PC-3 (cell line): ENCODE results near the gene IRX6. TPM values are rescaled to one million over a fixed set of nuclear protein-coding genes. Genes with fewer than 3 reads are reported as not detected.

Experiments used
- ATAC-seq: fragments of 200-7000 bp; cut with Tn5 transposase; 2 replicates; pipeline ENCODE4 v1.9.1; 2020; ENCODE audit warnings: mild to moderate bottlenecking, moderate library complexity
- BruUV-seq: library from RNA; stranded (reverse); fragments of 400-500 nt; replicated peaks from 2 replicates; lab custom pipeline; 2021; lab: Mats Ljungman, UMichigan
- CTCF ChIA-PET: fragments of 300-600 bp; sonication (Branson Sonifier 250); formaldehyde crosslinking; loops from one replicate; lab custom pipeline; 2022; ENCODE audit warnings: antibody characterized with exemption; lab: Charles Lee
- POLR2A ChIA-PET: fragments of 300-600 bp; sonication (Branson Sonifier 250); formaldehyde crosslinking; loops from one replicate; lab custom pipeline; 2022; ENCODE audit warnings: antibody characterized with exemption; ENCODE audit not compliant: unreplicated experiment; lab: Charles Lee
- DNase-seq: peaks from one replicate; pipeline ENCODE4 v3.0.0-alpha.2; 2015
- H2AFZ ChIP-seq: fragments of 300-600 bp; sonication (generic); 2 replicates; pipeline ENCODE4 v1.6.0; 2016; ENCODE audit warnings: antibody characterized with exemption, low read length
- H3F3A ChIP-seq: fragments of 300-600 bp; sonication (generic); one replicate; pipeline ENCODE4 v1.6.0; 2017; ENCODE audit warnings: antibody characterized with exemption, low read length, control low read depth, mild to moderate bottlenecking; ENCODE audit not compliant: unreplicated experiment
- H3K27ac ChIP-seq: fragments of 300-600 bp; sonication (generic); 2 replicates; pipeline ENCODE4 v1.5.1; 2016; ENCODE audit warnings: mild to moderate bottlenecking, low read length
- H3K27me3 ChIP-seq: fragments of 300-600 bp; sonication (generic); 2 replicates; pipeline ENCODE4 v1.6.1; 2016; ENCODE audit warnings: low read length, mixed read lengths
- H3K36me3 ChIP-seq: fragments of 300-600 bp; sonication (generic); 2 replicates; pipeline ENCODE4 v1.6.1; 2016; ENCODE audit warnings: low read depth, mixed run types, low read length, mixed read lengths
- H3K4me1 ChIP-seq: fragments of 300-600 bp; sonication (generic); 2 replicates; pipeline ENCODE4 v1.5.1; 2016; ENCODE audit warnings: low read length; ENCODE audit not compliant: insufficient read depth
- H3K4me2 ChIP-seq: fragments of 300-600 bp; sonication (generic); 2 replicates; pipeline ENCODE4 v1.6.0; 2016; ENCODE audit warnings: low read length
- H3K4me3 ChIP-seq: fragments of 300-600 bp; sonication (generic); 2 replicates; pipeline ENCODE4 v1.5.1; 2016; ENCODE audit warnings: mild to moderate bottlenecking, low read length, mixed read lengths
- H3K79me2 ChIP-seq: fragments of 300-600 bp; sonication (generic); 2 replicates; pipeline ENCODE4 v1.6.1; 2017; ENCODE audit warnings: low read length, mixed read lengths
- H3K9ac ChIP-seq: fragments of 300-600 bp; sonication (generic); 2 replicates; pipeline ENCODE4 v1.6.0; 2016; ENCODE audit warnings: mild to moderate bottlenecking, low read length
- H3K9me2 ChIP-seq: fragments of 300-600 bp; sonication (generic); replicated peaks from 2 replicates; pipeline ENCODE4 v1.6.1; 2016; ENCODE audit warnings: mixed run types, low read length, mixed read lengths
- H3K9me3 ChIP-seq: fragments of 300-600 bp; sonication (generic); 2 replicates; pipeline ENCODE4 v1.6.1; 2016; ENCODE audit warnings: low read length, mixed read lengths
- H4K20me1 ChIP-seq: fragments of 300-600 bp; sonication (generic); 2 replicates; pipeline ENCODE4 v1.6.1; 2016; ENCODE audit warnings: low read length, mixed read lengths
- EZH2 ChIP-seq: fragments of 300-600 bp; sonication (generic); IDR thresholded peaks from one replicate; pipeline ENCODE4 v1.6.1; 2017; ENCODE audit warnings: antibody characterized with exemption, mild to moderate bottlenecking, low read length; ENCODE audit not compliant: unreplicated experiment
- EZH2phosphoT487 ChIP-seq: fragments of 300-600 bp; sonication (generic); IDR thresholded peaks from 2 replicates; pipeline ENCODE4 v1.6.1; 2018; ENCODE audit warnings: mild to moderate bottlenecking, antibody characterized with exemption, low read length, borderline replicate concordance
- intact Hi-C: fragments of 100-400 bp; cut with micrococcal nuclease; formaldehyde crosslinking; loops from 2 replicates; pipeline ENCODE4 v1.9.0; 2023
- total RNA-seq: library from RNA; depleted of rRNA; stranded (reverse); fragments of >200 nt; gene quantifications from 2 replicates; pipeline ENCODE4 v1.2.3, GENCODE V29; 2014
- TF ChIP-seq, protein P1 (sequence below): fragments of 300-600 bp; sonication (generic); conservative IDR thresholded peaks from 2 replicates; pipeline ENCODE4 v1.5.1; 2017; ENCODE audit warnings: antibody characterized with exemption, low read depth, mild to moderate bottlenecking, low read length

Gene IRX6
- total RNA-seq, 1 experiment from 2014 or later = not detected

GRCh38 chr16:55279598-55279997 is 44.4 kb upstream of the IRX6 start:
- H3K27ac ChIP-seq = no peak overlapping the region

GRCh38 chr16:55280587-55280986 is 43.4 kb upstream of the IRX6 start:
- Histone ChIP-seq H3K36me3 (no peaks in the 10 kb centered on the region), H3K4me2 (no peak overlapping the region), H3F3A (no peaks in the 10 kb centered on the region), H3K27ac (no peak overlapping the region), H3K27me3 (no peaks in the 10 kb centered on the region), H3K9ac (no peak overlapping the region), H3K4me3 (no peak overlapping the region), H3K9me3 (no peaks in the 10 kb centered on the region), H4K20me1 (no peaks in the 10 kb centered on the region), H2AFZ (no peak overlapping the region), H3K4me1 (no peaks in the 10 kb centered on the region), H3K79me2 (no peaks in the 10 kb centered on the region), H3K9me2 (no peaks in the 10 kb centered on the region)
- BruUV-seq = no TSS peak
- intact Hi-C loops = no loop called here
- DNase-seq (no peak), ATAC-seq (no peak)
- ChIA-PET POLR2A (no interaction called here), CTCF (no interaction called here)
- TF ChIP-seq, protein P1, sequence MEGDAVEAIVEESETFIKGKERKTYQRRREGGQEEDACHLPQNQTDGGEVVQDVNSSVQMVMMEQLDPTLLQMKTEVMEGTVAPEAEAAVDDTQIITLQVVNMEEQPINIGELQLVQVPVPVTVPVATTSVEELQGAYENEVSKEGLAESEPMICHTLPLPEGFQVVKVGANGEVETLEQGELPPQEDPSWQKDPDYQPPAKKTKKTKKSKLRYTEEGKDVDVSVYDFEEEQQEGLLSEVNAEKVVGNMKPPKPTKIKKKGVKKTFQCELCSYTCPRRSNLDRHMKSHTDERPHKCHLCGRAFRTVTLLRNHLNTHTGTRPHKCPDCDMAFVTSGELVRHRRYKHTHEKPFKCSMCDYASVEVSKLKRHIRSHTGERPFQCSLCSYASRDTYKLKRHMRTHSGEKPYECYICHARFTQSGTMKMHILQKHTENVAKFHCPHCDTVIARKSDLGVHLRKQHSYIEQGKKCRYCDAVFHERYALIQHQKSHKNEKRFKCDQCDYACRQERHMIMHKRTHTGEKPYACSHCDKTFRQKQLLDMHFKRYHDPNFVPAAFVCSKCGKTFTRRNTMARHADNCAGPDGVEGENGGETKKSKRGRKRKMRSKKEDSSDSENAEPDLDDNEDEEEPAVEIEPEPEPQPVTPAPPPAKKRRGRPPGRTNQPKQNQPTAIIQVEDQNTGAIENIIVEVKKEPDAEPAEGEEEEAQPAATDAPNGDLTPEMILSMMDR = no peak
- TF ChIP-seq EZH2 = no peak
- no peak for TF ChIP-seq EZH2phosphoT487

More at GRCh38 chr16:55279598-55279997, 44.4 kb upstream of the IRX6 start:
- TF ChIP-seq, protein P1 = no peak
- TF ChIP-seq EZH2phosphoT487 (no peak), EZH2 (no peak)
- no peaks in the 10 kb centered on the region for H3F3A ChIP-seq
- POLR2A ChIA-PET = no interaction called here
- BruUV-seq = no TSS peak
- H3K4me2 ChIP-seq = no peak overlapping the region
- H3K79me2 ChIP-seq = no peaks in the 10 kb centered on the region
- no peak overlapping the region for H3K9ac ChIP-seq
- CTCF ChIA-PET = no interaction called here
- H4K20me1 ChIP-seq = no peaks in the 10 kb centered on the region
- no peaks in the 10 kb centered on the region for H3K27me3 ChIP-seq
- H3K4me1 ChIP-seq = no peaks in the 10 kb centered on the region
- H3K36me3 ChIP-seq = no peaks in the 10 kb centered on the region
- no peak overlapping the region for H2AFZ ChIP-seq
- H3K4me3 ChIP-seq = no peak overlapping the region
- H3K9me3 ChIP-seq = no peaks in the 10 kb centered on the region
- intact Hi-C loops = no loop called here
- no peaks in the 10 kb centered on the region for H3K9me2 ChIP-seq
- no peak for ATAC-seq
- DNase-seq = no peak

- Histone ChIP-seq H3K79me2 (no peaks in the 10 kb centered on the region), H2AFZ (no peak overlapping the region), H3K27me3 (no peaks in the 10 kb centered on the region), H3K4me1 (no peaks in the 10 kb centered on the region), H3K9ac (no peak overlapping the region), H3K27ac (no peak overlapping the region), H3K4me2 (no peak overlapping the region), H3F3A (no peaks in the 10 kb centered on the region), H4K20me1 (no peaks in the 10 kb centered on the region), H3K36me3 (no peaks in the 10 kb centered on the region), H3K9me3 (no peaks in the 10 kb centered on the region), H3K4me3 (no peak overlapping the region), H3K9me2 (no peaks in the 10 kb centered on the region)
- BruUV-seq = no TSS peak
- DNase-seq = no peak
- CTCF ChIA-PET = no interaction called here
- TF ChIP-seq EZH2 = no peak
- TF ChIP-seq EZH2phosphoT487 = no peak
- TF ChIP-seq, protein P1 = no peak
- POLR2A ChIA-PET = no interaction called here
- intact Hi-C loops = no loop called here
- no peak for ATAC-seq
These were observed 41.6 kb upstream of the IRX6 start for GRCh38 chr16:55282441-55282840.
